Activated CD4-positive, alpha-beta T cell treated with anti-CD3 and anti-CD28 coated beads, Interleukin-2, amount 10 ng/mL, durations not matched to agents 7 days and 5 days (primary cell): ENCODE data around the gene SMIM22. TPM values are rescaled to one million over a fixed set of nuclear protein-coding genes. Genes with fewer than 3 reads are reported as not detected.
"Not testable (repeated sequence)": the region's sequence is repeated elsewhere in the genome, so short reads cannot be mapped to it uniquely, and the experiment has no call there.

Experiments
- CTCF ChIA-PET: fragments of 350-600 bp; sonication (Branson Sonifier 250); formaldehyde crosslinking; loops from one replicate; lab custom pipeline; 2021; ENCODE audit warnings: antibody characterized with exemption; lab: Charles Lee
- POLR2A ChIA-PET: fragments of 350-600 bp; sonication (Branson Sonifier 250); formaldehyde crosslinking; loops from one replicate; lab custom pipeline; 2021; ENCODE audit warnings: antibody characterized with exemption; lab: Charles Lee
- DNase-seq: peaks from one replicate; pipeline ENCODE4 v3.0.0-alpha.2; 2020
- H3K27ac Mint-ChIP-seq: one replicate; pipeline ENCODE4 v1.8.0; 2021; ENCODE audit warnings: mild to moderate bottlenecking, moderate library complexity, mixed read lengths
- H3K27me3 Mint-ChIP-seq: one replicate; pipeline ENCODE4 v1.8.0; 2021; ENCODE audit warnings: mixed read lengths
- H3K36me3 Mint-ChIP-seq: one replicate; pipeline ENCODE4 v1.8.0; 2021; ENCODE audit warnings: low read depth, mixed read lengths
- H3K4me1 Mint-ChIP-seq: one replicate; pipeline ENCODE4 v1.8.0; 2021; ENCODE audit warnings: mixed read lengths
- H3K4me3 Mint-ChIP-seq: one replicate; pipeline ENCODE4 v1.8.0; 2021; ENCODE audit warnings: mild to moderate bottlenecking, moderate library complexity, mixed read lengths
- H3K9me3 Mint-ChIP-seq: one replicate; pipeline ENCODE4 v1.8.0; 2021; ENCODE audit warnings: mixed read lengths
- total RNA-seq, 2 experiments: library from RNA; stranded (reverse); gene quantifications; one replicate each; pipeline ENCODE4 v1.2.3, GENCODE V29; 2021

The SMIM22 gene
- total RNA-seq, 2 experiments from 2014 or later, result not detected

DNA sequence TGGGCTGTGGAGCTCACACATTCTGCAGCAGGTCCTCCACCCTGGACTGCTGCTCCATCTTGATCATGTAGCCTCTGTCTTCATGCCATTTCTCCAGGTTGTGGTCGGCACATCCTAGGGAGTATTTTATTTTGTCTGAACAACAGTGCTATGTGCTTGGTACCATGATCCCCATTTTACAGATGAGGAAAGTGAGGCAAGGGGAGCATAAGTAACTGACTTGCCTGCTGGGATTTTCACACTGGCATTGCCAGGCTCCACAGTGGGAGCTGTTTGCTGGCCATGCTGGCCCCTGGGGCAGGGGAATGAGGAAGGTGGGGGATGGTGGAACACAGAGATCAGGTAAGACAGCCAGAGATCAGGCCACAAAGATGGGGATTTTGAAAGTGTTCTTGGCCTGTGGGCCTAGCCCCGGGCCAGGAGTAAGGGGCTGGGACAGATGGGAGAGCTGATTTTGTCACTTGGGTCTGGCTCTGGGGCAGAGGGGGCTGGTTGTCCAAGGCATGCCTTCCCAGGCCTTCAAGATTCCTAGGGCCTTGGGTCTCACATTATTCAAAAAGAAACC lies 18.9 kb upstream of the SMIM22 start:
- Mint-ChIP-seq H3K27ac (no peak overlapping the region), H3K36me3 (no peaks in the 10 kb centered on the region), H3K4me1 (no peaks in the 10 kb centered on the region), H3K4me3 (no peak overlapping the region), H3K9me3 (no peaks in the 10 kb centered on the region), H3K27me3 (no peaks in the 10 kb centered on the region)
- POLR2A ChIA-PET, result no interaction called here
- DNase-seq, result no peak
- CTCF ChIA-PET, result no interaction called here

DNA sequence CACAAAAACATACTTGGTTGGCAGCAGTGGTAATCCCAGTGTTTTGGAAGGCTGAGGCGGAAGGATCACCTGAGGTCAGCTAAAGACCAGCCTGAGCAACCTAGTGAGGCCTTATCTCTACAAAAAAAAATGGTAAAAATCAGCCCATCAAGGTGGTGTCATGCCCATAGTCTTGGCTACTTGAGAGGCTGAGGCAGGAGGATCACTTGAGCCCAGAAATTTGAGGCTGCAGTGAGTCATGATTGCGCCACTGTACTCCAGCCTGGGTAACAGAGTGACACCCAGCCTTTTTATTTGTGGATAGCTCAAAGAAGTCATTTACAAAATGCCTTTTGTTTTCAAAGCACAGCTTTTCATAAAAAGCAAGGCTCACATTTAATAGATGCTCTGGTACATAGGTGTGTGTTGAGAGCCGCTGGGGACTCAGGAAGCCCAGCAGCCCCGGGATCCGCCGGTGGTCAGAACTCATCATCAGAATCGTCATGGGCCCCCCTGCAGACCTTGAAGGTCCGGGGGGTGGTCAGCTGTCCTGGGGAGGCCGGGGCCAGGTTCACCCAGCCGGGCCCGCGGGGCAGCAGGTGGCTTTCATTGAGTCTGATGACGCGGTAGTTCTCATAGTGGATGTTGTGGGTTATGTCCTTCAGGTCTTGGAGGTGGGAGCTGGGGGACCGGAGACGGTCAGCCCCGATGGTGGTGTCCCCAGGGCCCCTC lies 17.7 kb upstream of the SMIM22 start:
- Mint-ChIP-seq H3K9me3 (no peaks in the 10 kb centered on the region), H3K27ac (no peak overlapping the region), H3K27me3 (no peaks in the 10 kb centered on the region), H3K4me3 (no peak overlapping the region), H3K4me1 (no peaks in the 10 kb centered on the region), H3K36me3 (no peaks in the 10 kb centered on the region)
- no peak for DNase-seq
- CTCF ChIA-PET, result no interaction called here
- POLR2A ChIA-PET, result no interaction called here

DNA sequence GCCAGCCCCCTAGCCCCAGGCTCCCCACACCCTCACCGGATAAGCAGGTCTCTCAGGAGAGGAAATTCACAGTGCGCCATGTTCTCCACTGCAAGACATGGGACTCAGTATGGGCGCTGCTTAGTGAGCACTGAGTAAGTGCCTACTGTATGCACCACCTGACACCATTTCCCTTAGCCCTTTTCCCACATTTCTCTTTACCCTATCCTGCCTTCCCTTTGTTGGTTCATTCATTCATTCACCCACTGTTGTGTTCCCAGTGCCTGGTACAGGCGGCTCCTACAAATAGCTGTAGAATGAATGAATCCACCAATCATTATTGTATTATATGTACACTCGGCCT lies 17.1 kb upstream of the SMIM22 start:
- H3K27ac Mint-ChIP-seq, result no peak overlapping the region
- no peaks in the 10 kb centered on the region for H3K36me3 Mint-ChIP-seq
- ChIA-PET POLR2A (no interaction called here), CTCF (no interaction called here)
- no peaks in the 10 kb centered on the region for H3K4me1 Mint-ChIP-seq
- DNase-seq, result no peak
- no peaks in the 10 kb centered on the region for H3K9me3 Mint-ChIP-seq
- H3K4me3 Mint-ChIP-seq, result no peak overlapping the region
- H3K27me3 Mint-ChIP-seq, result no peaks in the 10 kb centered on the region

DNA sequence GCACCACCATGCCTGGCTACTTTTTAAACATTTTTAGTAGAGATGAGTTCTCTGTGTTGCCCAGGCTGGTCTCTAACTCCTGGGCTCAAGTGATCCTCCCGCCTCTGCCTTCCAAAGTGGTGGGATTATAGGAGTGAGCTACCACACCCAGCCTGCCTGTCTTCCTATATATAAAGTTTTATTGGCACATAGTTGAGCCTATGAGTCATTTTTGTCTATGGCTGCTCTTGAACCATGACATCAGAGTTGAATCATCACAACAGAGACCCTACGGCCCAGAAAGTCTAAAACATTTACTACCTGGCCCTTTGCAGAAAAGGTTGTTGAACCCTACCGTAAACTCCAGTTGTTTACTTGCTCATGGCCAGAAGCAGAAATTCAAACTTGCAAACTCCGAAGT lies 14.9 kb upstream of the SMIM22 start:
- Mint-ChIP-seq H3K27ac (no peak overlapping the region), H3K27me3 (no peaks in the 10 kb centered on the region), H3K4me3 (no peak overlapping the region), H3K4me1 (no peaks in the 10 kb centered on the region), H3K9me3 (no peaks in the 10 kb centered on the region), H3K36me3 (no peaks in the 10 kb centered on the region)
- ChIA-PET POLR2A (no interaction called here), CTCF (no interaction called here)
- no peak for DNase-seq

DNA sequence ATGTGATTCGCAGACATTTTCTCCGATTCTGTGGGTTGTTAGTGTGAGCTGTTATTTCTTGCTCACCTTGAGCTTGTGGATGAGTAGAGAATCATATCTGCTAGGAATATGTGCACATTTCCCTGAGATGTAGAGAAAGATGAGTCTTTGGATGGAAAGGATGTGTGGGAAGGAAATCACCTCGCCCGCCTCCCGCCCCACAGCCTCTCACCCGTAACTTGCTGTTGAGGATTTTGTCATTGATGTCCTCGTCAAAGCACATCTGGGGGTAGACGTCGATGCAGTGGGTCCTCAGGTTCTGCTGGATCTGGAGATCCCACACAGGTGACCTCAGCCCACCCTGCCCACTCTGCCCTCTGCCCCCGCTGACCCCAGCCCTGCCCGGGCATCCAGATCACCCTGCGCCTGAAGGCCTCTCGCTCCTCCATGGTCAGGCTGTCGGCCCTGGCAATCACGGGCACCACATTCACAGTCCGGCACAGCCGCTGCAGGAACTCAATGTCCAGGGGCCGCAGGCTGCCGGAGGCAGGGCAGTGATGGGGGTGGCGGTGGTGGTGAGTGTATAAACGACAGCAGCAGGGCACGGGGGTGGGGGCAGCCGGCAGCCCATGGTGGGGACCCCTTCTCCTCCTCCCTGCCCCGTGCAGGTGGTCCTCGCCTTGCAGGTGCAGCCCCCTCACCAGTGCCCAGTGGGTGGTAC lies 11.8 kb upstream of the SMIM22 start:
- Mint-ChIP-seq H3K9me3 (no peaks in the 10 kb centered on the region), H3K27ac (no peak overlapping the region), H3K27me3 (no peaks in the 10 kb centered on the region), H3K4me1 (no peaks in the 10 kb centered on the region), H3K4me3 (no peak overlapping the region), H3K36me3 (no peaks in the 10 kb centered on the region)
- POLR2A ChIA-PET, result no interaction called here
- CTCF ChIA-PET, result no interaction called here
- DNase-seq, result no peak

DNA sequence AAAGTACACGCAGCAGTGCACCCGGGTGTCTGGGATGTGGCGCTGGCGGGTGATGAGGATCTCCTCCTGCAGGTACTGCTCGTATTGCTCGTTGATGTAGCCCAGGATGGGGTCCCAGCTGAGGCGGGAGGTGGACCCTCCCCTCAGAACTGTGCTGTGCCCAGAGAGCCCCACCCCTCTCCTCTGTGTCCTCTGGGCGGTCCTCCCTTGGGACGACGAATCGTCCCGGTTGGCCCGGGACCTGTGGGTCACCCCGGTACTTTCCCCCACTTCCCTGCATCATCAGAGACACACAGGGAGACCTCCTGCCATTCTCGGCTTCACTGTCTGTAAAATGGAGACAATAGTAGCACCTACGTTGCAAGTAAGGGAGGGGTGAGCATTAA lies 11.2 kb upstream of the SMIM22 start:
- DNase-seq, result no peak
- Mint-ChIP-seq H3K36me3 (no peaks in the 10 kb centered on the region), H3K27ac (no peak overlapping the region), H3K27me3 (no peaks in the 10 kb centered on the region), H3K4me1 (no peaks in the 10 kb centered on the region), H3K4me3 (no peak overlapping the region), H3K9me3 (no peaks in the 10 kb centered on the region)
- ChIA-PET CTCF (no interaction called here), POLR2A (no interaction called here)

DNA sequence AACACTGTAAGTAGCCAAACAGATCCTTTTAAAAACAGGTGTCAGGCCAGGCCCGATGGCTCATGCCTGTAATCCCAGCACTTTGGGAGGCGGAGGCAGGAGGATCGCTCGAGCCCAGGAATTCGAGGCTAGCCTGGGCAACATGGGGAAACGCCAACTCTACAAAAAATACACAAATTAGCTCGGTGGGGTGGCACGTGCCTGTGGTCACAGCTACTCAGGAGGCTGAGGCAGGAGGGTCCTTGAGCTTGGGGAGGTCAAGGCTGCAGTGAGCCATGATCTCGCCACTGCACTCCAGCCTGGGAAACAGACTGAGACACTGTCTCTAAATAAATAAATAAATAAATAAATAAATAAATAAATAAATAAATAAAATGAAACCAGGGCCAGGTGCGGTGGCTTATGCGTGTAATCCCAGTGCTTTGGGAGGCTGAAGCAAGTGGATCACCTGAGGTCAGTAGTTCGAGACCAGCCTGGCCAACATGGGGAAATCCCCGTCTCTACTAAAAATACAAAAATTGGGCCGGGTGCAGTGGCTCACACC lies 10.7 kb upstream of the SMIM22 start:
- not testable (repeated sequence) for H3K4me3 Mint-ChIP-seq, H3K27ac Mint-ChIP-seq, H3K36me3 Mint-ChIP-seq

DNA sequence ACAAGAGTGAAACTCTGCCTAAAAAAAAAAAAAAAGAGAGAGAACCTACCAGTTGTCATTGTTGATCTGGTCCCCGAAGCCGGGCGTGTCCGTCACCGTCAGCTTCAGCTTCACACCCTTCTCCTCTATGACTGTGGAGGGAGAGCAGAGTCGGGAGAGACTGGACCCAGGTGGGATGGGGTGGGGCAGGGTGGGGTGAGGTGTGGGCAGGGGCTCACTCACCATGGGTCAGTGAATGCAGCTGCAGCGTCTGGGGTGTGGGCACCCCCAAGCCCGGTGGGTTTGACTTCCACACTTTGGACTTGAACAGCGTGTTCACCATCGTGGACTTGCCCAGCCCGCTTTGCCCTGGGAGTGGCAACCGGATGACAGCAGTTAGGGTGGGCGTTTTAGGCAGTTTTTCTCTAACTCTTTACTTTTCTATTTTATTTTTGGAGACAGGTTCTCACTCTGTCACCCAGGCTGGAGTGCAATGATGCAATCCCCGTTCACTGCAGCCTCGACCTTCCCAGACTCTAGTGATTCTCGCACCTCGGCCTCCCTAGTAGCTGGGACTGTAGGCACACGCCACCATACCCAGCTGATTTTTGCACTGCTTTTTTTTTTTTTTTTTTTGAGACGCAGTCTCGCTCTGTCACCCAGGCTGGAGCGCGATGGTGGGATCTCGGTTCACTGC lies 9.3 kb upstream of the SMIM22 start:
- DNase-seq, result no peak
- ChIA-PET POLR2A (interaction anchor here (0.6 kb wide), 1 partner anchor 284 kb away, joined by 5 read pairs; no protein-coding TSS in a partner anchor), CTCF (interaction anchor here (0.7 to 0.8 kb wide), 2 partner anchors 13 to 163 kb away, joined by 3 to 5 read pairs; no protein-coding TSS in a partner anchor)
- no peak overlapping the region for H3K27ac Mint-ChIP-seq
- no peaks in the 10 kb centered on the region for H3K9me3 Mint-ChIP-seq
- no peak overlapping the region for H3K4me3 Mint-ChIP-seq
- peaks cover 1% of the 10 kb centered on the region for H3K4me1 Mint-ChIP-seq
- no peaks in the 10 kb centered on the region for H3K27me3 Mint-ChIP-seq
- no peaks in the 10 kb centered on the region for H3K36me3 Mint-ChIP-seq

More for the DNA sequence above, 10.7 kb upstream of the SMIM22 start:
- H3K27me3 Mint-ChIP-seq, CTCF ChIA-PET, H3K4me1 Mint-ChIP-seq, POLR2A ChIA-PET, H3K9me3 Mint-ChIP-seq, DNase-seq: not testable (repeated sequence)

DNA sequence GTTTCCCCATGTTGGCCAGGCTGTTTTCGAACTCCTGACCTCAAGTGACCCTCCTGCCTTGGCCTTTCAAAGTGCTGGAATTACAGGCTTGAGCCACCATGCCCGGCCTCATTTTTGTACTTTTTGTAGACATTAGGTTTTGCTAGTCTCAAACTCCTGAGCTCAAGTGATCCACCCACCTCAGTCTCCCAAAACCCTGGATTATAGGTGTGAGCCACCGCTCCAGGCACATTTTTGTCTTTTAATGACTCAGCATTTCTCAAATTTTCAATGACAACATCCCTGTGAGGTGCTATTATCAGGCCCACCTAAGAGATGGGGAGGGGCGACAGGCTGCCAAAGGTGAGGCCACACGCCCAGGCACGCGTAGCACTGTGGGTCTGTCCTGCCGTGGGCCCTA lies 8.1 kb upstream of the SMIM22 start:
- Mint-ChIP-seq H3K27me3 (no peaks in the 10 kb centered on the region), H3K4me1 (peaks cover 5% of the 10 kb centered on the region), H3K9me3 (no peaks in the 10 kb centered on the region), H3K27ac (no peak overlapping the region), H3K36me3 (no peaks in the 10 kb centered on the region), H3K4me3 (no peak overlapping the region)
- ChIA-PET POLR2A (no interaction called here), CTCF (no interaction called here)
- DNase-seq, result no peak

DNA sequence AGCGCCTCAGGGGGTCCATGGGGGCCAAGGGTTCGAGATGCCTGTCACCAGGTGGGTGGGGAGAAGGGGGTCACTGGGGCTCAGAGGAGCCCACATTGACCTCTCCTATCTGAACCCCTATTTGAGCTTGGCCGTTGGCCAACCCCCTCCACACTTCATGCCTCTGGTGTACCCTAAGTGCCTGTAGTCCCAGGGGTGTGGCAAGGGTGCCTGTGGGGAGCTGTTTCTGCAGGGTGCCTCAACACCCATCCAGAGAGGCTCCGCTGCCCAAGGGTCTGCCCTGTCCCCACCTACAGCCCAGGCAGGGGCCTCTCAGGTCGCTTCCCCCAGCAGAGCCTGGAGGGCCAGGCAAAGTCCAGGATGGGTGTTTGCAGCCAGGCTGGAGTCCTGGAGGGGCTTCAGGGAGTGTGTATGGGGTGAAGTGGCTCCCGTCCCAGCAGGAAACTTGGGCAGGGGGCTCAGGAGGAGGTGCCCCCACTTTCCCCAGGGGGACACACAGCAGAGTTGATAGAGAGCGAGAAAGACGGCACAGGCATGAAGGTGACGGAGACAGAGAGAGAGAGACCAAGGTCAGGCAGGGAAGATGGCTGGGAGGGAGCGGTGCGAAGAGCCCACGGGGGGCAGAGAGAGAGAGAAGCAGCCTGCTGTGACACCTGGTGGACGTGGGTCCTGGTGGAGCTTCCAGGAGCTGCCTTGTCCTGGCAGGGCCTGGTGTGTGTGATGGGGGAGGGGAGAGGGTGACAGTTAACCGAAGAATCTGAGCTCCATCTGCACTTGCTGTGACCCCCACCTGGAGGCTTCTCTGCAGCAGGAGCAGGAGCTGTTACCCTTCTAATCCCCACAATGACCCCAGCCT lies 7.3 kb upstream of the SMIM22 start, which contains the start of gene SEPTIN12:
SEPTIN12 (minus strand) TSS at position 719 of the 856 bp plus-strand sequence; CDS start at position 19, 700 bp downstream.
- H3K27ac Mint-ChIP-seq, result peak within 1 kb of the TSS; percentile 50
- peaks cover 5% of the 10 kb centered on the region for H3K4me1 Mint-ChIP-seq
- H3K9me3 Mint-ChIP-seq, result no peaks in the 10 kb centered on the region
- no peak within 1 kb of the TSS for H3K4me3 Mint-ChIP-seq
- ChIA-PET POLR2A (no interaction called here), CTCF (interaction anchor here (1.1 kb wide), 1 partner anchor 168 kb away, joined by 3 read pairs; no protein-coding TSS in a partner anchor)
- H3K27me3 Mint-ChIP-seq, result no peaks in the 10 kb centered on the region
- no peak for DNase-seq
- H3K36me3 Mint-ChIP-seq, result no peaks in the 10 kb centered on the region

DNA sequence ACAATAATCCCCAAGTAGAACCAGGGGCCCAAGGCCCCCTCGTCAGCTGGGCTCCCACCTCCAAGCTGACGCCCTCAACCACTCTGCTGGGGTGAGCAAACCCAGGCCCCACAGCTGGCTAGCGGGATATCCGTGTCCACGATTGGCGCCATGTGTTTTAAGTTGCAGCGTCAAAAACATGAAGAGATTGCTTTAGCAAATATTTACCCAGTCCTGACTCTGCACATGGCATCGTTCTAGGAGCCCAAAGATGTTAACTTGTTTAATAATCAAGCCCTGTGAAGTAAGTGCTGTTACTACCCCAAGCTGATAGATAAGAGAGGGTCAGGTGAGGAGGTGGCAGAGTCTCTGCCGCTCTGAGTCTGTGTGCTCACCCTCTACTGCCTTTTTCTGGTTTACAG lies 6.7 kb upstream of the SMIM22 start:
- H3K4me1 Mint-ChIP-seq, result peaks cover 5% of the 10 kb centered on the region
- DNase-seq, result no peak
- H3K36me3 Mint-ChIP-seq, result no peaks in the 10 kb centered on the region
- H3K9me3 Mint-ChIP-seq, result no peaks in the 10 kb centered on the region
- no peaks in the 10 kb centered on the region for H3K27me3 Mint-ChIP-seq
- H3K4me3 Mint-ChIP-seq, result no peak overlapping the region
- H3K27ac Mint-ChIP-seq, result no peak overlapping the region
- CTCF ChIA-PET, result interaction anchor here (0.5 to 1.1 kb wide), 3 partner anchors 49 to 206 kb away, joined by 3 read pairs; no protein-coding TSS in a partner anchor
- POLR2A ChIA-PET, result no interaction called here

DNA sequence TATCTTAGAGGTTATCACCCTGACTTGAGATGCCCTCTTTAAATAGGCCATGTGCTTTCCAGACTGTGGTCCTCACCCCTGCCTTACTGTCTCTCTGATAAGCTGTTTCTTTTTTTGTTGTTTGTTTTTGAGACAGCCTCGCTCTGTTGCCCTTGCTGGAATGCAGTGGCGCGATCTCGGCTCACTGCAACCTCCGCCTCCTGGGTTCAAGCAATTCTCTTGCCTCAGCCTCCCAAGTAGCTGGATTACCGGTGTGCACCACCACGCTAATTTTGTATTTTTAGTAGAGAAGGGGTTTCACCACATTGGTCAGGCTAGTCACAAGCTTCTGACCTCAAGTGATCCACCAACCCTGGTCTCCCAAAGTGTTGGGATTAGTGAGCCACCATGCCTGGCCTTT lies 6.3 kb upstream of the SMIM22 start:
- Mint-ChIP-seq H3K4me3 (no peak overlapping the region), H3K36me3 (no peaks in the 10 kb centered on the region), H3K27me3 (no peaks in the 10 kb centered on the region), H3K27ac (no peak overlapping the region), H3K9me3 (no peaks in the 10 kb centered on the region), H3K4me1 (peaks cover 5% of the 10 kb centered on the region)
- POLR2A ChIA-PET, result no interaction called here
- no peak for DNase-seq
- CTCF ChIA-PET, result interaction anchor here (0.5 to 1.1 kb wide), 3 partner anchors 50 to 206 kb away, joined by 3 read pairs; no protein-coding TSS in a partner anchor
